Suppressor macrophage treated with lipopolysaccharide for 4 hours (primary cell): Measurements from ENCODE around the gene SCYL3.
"Not testable (repeated sequence)": the region's sequence is repeated elsewhere in the genome, so short reads cannot be mapped to it uniquely, and the experiment has no call there.

Experiments
- DNase-seq: peaks from one replicate; pipeline ENCODE4 v3.0.0-alpha.2; 2020

The SCYL3 gene

DNA sequence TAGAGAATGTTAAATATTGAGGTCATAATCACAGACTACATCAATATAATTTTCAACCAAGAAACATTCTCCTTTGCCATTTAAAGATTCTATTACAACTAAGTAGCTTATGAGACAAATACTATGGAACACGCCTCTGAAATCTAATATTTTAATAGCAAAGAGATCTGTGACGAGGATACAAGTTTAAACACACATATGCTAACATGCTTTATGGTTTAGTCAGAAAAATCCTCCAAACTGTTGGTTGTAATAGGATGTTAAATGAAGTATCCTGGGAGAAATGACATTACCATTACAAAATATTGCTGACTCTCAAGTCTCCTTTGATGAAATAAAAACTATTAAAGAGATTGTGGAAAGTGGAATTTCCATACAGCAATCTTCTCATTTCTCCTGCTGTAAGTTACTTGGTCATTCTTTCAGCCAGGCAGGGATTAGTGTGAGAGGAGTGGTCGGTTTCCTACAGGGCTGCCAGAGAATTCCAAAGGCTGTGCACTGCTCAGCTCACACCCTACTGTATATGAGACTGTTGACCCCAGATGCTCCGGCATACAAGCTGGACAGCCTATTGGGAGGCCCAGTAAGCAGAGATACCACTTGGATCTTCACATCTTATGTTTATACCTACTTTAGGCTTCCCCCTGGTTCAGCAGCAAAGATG is 26.6 kb downstream of the SCYL3 start:
- no peak for DNase-seq

DNA sequence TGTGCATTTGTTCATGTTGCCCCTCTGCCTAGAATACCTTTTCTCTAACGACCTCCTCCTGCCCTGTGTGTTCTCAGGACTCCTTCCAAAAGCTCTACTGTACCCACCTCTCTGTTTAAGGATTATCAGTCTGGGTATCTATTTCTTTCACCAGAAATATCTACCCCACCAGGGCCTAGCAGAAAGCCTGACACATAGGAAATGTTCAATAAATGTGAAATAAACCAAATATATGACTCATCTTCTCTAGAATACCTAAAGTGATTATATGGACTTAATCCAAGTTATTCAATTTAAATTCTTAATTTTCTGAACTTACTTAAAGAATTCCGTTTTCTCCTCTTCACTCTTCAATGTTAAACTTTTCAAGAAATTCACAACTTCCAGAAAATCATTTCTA is 27.1 kb downstream of the SCYL3 start:
- DNase-seq, result no peak

DNA sequence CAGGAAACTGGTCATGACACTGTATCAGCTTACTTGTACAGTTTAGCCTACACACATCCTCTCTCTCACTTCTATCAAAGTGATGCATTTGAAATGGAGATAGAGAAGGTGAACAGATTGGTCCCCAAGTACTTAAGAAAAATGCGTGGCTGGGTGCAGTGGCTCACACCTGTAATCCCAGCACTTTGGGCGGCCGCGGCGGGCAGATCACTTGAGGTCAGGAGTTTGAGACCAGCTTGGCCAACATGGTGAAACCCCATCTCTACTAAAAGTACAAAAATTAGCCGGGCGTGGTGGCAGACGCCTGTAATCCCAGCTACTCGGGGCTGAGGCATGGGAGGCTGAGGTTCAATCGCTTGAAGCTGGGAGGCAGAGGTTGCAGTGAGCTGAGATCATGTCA is 29.2 kb downstream of the SCYL3 start:
- DNase-seq, result not testable (repeated sequence)

DNA sequence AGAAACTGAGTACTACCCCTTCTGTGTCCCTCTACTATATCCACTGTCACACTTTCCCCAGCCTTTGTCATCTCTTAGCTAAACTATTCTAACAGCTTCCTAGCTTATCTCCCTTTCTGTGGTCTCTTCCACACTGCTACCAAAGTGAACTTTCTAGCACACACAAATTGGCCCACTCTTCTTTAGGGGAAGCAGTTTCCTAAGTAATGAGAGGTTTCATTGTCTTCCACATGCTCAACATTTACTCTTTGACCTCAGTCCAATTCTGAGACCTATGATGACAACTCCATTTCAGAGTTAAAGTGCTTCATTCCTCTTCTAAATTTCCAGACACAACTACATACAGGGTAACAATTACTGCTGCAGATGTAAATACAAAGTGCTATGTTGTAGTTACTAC is 32.9 kb downstream of the SCYL3 start:
- no peak for DNase-seq

DNA sequence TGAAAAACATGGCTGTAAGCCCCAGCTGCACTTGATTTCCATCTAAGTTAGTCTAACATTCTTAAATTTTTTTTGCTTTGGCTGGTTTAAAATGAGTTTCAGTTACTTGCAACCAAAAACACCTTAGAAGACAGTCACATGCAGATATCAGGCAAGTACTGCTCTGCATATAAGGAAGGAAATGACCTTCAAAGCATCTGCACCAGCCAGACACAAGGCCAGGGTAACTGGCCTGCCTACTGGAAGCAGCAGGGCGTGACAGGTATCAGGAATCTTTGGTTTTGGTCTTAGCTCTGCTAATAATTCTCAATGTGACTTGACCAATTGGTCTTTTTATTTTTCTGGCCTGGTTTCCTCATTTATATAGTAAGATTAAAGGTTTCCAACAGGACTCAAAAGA is 33.5 kb downstream of the SCYL3 start:
- no peak for DNase-seq

DNA sequence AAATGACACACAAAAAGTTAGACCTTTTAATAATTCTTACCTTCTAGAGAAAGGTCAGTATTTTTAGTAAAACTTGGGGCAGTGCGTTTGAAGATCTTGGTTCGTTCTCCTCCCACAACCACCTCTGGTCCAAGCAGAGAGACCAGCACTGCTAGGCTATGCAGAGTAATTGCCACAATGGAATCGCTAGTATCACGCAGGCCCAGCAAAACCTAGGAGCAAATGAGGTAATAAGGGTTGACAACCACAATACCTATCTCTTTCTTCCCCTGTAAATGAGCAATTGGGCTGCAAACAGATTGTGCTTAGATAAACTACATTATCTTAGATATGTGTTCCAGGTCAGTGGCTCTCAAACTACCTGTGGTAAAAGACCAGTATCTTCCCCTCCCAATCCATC is 34.7 kb downstream of the SCYL3 start:
- DNase-seq, result no peak

DNA sequence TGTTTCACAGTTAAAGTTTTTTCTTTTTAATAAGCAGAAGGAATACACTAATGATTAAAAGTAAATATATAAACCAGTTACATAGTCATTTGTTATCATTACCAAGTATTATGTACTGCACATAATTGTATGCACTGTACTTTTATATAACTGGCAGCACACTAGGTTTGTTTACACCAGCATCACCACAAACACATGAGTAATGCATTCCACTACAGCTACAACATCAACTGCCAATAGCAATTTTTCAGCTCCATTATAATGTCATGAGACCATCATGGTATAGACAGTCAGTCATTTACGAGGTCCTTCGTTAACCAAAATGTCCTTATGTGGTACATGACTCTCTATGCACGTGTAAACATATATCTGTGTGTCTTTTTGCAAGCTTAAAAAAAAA is 35.2 kb downstream of the SCYL3 start:
- DNase-seq, result no peak

DNA sequence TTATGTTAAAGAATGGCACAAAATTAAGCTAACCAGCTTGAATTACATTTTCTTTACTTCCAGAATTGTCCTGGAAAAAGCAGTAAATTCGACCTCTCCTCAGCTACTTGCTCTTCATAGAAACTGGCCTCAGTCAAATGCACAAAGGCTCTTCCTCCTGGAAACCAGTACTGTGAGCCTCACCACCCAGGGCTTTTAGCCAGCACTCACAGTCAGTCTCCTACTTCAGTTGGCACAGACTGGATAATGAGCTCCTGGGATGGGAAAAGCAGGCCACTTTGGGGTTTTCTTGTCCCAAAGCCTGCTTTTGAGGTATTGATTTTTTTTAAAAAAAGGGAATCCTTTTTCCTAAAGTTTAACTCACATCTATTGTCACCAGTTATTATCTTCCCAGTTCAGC is 40.4 kb downstream of the SCYL3 start:
- no peak for DNase-seq

DNA sequence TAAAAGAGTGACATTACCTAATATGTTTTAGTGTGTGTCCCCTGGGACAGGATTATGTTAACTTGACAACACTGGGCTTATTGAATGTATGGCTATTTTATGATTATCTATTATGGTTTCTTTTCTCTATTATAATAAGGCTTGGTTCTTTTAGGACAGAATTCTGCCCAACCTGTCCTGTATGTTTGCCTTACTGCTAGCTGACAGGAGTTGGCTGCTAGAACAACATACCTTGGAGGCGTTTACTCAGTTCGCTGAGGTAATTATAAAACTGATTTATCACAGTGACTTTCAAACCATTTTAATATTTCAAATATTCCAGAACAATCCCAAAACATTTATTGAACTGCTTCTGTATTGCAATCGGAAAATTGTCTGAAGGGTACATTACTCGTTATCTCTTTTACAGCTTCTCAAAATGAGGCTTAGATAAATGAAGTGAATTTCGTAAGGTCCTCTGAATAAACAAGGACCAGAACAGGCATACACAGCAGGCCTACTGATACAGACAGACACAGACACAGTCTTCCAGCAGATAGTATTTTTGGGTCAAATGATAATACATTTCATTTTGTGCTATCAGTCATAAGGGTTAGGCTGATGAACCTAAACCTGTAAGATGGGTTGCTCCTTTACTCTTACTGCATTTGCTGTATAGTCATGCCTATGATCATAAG is 44.2 kb downstream of the SCYL3 start:
- no peak for DNase-seq

DNA sequence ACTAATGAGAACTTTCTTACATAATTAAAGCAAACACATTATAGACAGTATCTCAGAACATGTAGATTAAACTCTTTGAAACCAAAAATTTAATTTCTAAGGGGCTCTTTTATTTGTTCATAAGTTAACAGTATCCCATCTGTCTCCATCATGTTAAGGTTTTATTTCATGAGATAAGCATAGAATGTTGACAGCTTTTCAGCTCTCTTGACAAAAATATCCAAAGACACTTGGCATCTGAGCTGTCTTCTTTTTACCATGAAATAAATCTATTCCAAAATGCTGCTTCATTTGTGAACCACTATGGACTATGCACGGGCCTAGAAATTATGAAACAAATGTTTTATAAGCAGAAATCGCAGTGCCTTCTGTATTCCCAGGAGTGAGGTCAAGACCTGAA is 45.2 kb downstream of the SCYL3 start:
- DNase-seq, result no peak

DNA sequence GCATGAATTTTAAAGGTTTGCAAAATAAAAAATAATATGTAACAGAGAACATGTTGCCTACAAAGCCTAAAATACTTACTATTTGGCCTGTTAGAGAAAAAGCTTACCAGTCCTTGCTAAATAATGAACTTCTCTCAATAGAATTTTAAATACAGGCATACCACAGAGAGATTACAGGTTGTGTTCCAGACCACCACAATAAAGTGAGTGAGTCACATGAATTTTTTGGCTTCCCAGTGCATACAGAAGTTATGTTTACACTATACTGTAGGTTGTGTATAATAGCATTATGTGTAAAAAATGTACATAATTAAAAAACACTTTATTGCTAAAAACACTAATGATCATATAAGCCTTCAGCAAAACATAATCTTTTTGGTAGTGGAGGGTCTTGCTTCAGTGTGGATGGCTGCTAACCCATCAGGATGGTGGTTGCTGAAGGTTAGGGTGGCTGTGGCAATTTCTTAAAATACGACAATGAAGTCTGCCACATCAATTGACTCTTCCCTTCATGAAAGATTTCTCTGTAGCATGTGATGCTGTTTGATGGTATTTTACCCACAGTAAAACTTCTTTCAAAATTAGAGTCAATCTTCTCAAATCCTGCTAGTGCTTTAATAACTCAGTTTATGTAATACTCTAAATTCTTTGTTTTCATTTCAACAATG is 48.6 kb downstream of the SCYL3 start:
- no peak for DNase-seq

DNA sequence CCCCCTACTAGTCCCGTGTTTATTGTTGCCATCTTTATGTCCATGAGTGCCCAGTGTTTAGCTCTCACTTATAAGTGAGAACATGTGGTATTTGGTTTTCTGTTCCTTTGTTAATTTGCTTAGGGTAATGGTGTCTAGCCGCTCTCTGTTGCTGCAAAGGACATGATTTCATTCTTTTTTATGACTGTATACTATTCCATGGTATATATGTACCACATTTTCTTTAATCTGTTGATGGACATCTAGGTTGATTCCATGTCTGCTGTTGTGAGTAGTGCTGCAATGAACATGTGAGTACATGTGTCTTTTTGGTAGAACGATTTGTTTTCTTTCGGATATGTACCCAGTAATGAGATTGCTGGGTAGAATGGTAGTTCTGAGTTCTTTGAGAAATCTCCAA is 54.8 kb downstream of the SCYL3 start:
- DNase-seq, result no peak

DNA sequence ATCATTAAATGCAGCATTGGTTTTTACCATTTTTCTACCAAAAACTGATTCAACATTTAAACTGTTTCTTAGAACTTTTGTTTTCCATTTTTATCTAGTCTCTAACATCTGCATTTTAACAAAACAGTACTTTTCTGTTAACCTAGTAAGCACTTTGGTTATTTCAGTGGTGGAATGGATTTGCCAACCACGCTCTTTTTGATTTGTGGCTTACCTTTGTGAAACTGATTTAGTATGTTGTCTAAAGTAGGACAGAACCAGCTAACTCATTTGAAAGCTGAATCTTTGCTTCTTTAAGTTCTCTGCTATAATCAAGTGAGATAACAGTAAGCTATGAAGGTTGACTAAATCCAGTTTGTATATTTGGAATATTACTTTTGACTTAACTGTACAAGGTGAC is 57.5 kb downstream of the SCYL3 start:
- DNase-seq, result no peak

DNA sequence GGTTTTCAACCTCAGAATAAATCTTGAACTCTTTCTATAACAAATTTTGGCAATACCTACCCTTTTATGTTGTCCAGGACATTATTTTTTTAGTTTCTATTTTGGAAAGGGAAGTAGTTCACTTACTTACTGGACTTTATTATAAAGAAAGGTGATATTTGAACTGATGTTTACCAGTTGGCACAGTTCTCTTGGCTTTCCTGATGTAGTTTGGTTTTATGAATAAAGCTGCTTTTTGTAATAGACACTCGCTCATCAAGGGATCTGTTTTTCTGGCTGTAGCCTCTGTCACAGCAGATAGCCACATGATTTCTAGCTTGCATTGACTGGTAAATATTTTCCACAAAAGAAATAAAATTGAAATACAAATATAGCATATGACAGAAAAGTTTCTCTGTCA is 58.0 kb downstream of the SCYL3 start:
- DNase-seq, result no peak

DNA sequence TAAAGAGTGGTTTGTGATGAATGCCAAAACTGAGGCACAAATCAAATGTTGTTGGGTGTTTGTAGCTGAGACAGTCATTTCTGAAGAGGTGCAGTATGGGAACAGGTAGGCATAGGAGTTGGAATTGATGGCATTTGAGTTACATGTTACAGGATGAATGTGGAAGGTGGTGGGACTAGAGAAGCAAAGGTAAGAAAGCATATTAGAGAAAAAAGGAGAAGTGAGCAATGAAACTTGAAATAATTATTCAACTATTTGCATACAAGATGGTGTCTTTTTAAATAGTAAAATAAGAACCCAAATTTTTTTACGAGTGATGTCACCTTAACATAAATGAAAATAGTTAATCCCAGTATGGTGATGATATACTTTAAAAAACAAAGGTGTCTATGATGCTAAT is 58.8 kb downstream of the SCYL3 start:
- no peak for DNase-seq

DNA sequence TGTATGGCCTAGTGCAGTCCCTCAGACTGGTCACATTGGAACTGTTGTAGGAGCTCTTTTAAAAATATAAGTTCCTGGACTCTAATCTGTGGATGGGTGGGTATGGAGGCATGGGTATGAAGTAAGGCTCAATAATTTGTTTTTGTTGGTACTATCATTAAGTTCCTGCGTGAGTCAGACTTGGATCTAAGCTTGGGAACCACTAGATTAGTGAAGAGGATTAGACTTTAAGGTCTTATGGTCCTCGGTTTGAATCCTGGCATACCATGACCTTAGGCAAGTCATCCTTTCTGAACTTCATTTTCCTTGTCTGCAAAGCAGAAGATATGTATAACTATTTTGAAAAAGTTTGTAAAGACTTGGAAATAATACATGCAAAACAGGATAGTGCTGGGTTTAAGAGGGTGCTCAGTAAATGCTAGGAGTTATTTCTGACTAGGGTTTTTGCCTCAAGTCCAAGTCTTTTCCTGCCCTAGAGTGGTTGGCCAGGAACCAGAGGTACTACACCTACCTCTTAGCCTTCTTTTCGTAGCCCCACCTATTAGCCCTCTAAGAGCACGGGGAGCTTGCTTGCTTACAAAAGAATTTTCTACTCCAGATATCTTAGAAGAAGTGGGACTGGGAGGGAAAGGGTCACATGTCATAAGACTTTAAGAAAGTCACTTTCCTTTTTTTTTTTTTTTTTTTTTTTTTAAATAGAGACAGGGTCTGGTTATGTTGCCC is 60.4 kb downstream of the SCYL3 start:
- DNase-seq, result no peak

DNA sequence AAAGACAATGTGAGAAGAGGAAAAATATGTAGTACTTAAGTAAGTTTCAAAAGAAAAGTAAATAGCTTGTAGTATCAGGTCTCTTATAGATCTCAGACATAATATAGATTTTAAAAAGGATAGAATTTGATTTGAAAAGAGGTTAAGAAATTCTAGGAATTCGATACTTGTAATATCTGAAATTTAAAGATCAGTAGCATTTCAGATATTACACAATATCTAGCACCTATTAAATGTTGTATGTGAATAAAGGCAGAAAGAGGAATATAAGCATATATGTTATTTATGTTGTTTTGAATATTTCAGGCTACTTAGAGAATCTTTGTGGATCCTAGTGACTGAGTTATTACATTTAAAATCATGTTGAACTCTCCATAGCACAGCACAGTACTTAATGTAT is 64.0 kb downstream of the SCYL3 start:
- DNase-seq, result no peak

DNA sequence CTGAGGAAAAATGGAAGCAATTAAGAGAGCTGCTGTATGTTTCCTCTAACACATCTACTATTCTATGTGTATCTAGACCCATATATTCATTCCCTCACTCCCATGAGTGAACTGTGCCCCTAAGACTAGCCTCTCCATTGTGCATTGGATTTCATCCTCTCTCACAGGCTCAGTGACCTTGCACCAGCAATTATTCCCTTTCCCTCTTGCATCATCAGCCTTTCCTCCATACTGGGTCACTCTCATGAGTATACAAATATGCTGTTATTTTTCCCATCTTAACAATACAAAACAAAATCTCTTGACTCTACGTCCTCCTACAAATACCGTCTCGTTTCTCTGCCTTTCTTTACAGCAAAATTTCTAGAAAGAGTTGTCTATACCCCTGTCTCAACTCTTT is 69.5 kb downstream of the SCYL3 start:
- no peak for DNase-seq

DNA sequence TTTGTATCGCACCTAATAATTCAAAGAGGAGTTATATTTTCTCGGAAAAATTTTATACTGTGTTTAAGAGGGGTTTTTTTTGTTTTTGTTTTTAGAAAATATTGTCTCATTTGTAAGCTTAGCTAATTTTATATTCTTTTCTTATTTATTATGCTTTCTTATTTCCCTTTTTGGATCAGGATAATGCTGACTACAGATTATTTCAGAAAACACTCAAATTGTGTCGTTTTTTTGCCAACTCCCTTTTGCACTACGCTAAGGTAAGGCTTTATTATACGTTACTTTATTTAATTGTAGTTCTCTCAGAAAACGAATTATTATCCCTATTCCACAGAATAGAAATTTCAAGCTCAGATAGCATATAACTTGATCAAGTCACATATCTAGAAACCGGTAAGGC is 72.2 kb downstream of the SCYL3 start:
- no peak for DNase-seq

DNA sequence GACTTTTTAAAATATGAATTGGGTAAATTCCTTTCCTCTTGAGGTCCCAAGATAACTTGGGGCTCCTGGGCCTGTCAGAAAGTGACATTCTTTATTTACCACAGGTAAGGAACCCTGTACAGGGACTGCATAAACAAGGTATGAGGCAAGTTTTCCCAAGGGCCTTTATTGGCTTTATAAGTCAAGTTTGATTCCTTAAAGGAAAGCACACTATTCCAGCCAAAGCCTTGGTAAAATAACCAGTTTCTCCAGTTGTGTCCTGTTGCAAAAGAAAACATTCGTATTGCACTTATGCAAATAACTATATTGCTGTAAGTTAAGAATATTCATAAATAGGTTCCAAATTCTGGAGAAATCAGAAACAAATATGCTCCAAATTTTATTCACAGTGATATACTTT is 77.1 kb downstream of the SCYL3 start:
- no peak for DNase-seq

DNA sequence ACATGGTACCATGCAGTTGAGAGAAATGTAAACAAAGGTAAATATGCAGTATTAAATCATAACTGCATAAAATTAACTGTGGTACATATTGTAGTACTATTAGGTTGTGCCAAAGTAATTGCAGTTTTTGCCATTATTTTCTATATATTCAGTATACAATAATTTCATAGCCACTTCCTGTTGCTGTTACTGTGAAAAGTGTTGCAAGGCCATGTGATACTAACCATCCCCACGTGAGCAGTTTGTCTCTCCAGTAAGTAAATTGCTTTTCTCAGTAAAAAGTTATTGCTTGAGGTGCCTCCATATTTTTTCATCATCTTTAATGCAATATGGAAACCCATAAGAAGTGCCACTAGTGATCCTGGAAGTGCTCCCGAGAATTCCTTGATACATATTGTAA is 79.4 kb downstream of the SCYL3 start:
- no peak for DNase-seq

DNA sequence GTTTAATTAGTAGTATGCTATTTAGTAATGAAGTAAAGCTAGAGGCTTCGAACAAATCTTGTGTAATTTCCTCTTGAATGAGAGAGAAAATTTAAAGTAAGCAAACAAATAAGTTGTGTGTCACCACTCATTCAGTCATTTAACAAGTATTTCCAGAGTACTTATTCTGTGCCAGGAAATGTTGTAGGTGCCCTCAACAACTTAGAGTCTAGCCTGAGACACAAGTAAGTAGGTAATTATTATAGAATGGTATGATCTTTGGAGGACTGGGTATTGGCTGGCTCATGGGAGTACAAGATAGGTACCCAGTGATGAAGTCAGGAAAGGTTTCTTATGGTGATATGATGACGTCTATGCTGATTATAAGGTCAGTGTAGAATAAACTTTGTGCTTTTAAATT is 81.6 kb downstream of the SCYL3 start:
- DNase-seq, result no peak

DNA sequence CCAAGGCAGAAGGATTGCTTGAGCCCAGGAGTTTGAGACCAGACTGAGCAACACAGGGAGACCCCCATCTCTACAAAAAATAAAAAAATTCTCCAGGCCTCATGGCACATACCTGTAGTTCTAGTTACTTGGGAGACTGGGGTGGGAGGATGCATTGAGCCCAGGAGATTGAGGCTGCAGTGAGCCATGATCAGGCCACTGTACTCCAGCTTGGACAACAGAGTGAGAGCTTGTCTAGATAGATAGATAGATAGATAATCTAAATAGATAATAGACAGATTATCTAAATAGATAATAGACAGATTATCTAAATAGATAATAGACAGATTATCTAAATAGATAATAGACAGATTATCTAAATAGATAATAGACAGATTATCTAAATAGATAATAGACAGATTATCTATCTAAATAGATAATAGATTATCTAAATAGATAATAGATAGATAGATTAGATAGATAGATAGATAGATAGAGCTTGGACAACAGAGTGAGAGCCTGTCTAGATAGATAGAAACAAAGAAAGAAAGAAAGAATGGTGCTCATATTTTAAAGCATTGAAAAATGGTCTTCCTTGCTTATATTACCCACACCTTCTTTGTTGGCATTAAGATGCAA is 82.2 kb downstream of the SCYL3 start:
- DNase-seq, result not testable (repeated sequence)
